RWPE2 (cell line): ENCODE results near the gene FBLN7.
A peak's percentile ranks its signal among the peaks of the same experiment; 100 is the strongest.
"Not testable (repeated sequence)": the region's sequence is repeated elsewhere in the genome, so short reads cannot be mapped to it uniquely, and the experiment has no call there.

ENCODE experiments used
- ATAC-seq: fragments of 200-7000 bp; cut with Tn5 transposase; 3 replicates; pipeline ENCODE4 v1.9.1; 2021; ENCODE audit warnings: low read depth
- DNase-seq: peaks from one replicate; pipeline ENCODE4 v3.0.0-alpha.2; 2020; ENCODE audit warnings: low spot score
- H3K27ac ChIP-seq: fragments of 450-650 bp; 2 replicates; pipeline ENCODE4 v1.5.1; 2017; ENCODE audit warnings: mild to moderate bottlenecking; ENCODE audit not compliant: poor library complexity, severe bottlenecking
- H3K27me3 ChIP-seq: fragments of 250-450 bp; sonication (Bioruptor Pico); 2 replicates; pipeline ENCODE4 v1.5.1; 2021; ENCODE audit warnings: mild to moderate bottlenecking, moderate library complexity; ENCODE audit not compliant: insufficient read depth, poor library complexity, severe bottlenecking
- H3K36me3 ChIP-seq: fragments of 250-450 bp; sonication (Bioruptor Pico); 2 replicates; pipeline ENCODE4 v1.5.1; 2020; ENCODE audit warnings: low read depth, mild to moderate bottlenecking, moderate library complexity
- H3K4me1 ChIP-seq: fragments of 250-450 bp; sonication (Bioruptor Pico); 2 replicates; pipeline ENCODE4 v1.5.1; 2021; ENCODE audit warnings: mild to moderate bottlenecking, moderate library complexity; ENCODE audit not compliant: insufficient read depth, poor library complexity, severe bottlenecking
- H3K4me3 ChIP-seq: fragments of 250-450 bp; sonication (Bioruptor Pico); 2 replicates; pipeline ENCODE4 v1.5.1; 2021; ENCODE audit warnings: mild to moderate bottlenecking, moderate library complexity; ENCODE audit not compliant: severe bottlenecking
- H3K9me3 ChIP-seq: fragments of 250-450 bp; sonication (Bioruptor Pico); 2 replicates; pipeline ENCODE4 v1.5.1; 2021; ENCODE audit warnings: mild to moderate bottlenecking, moderate library complexity; ENCODE audit not compliant: severe bottlenecking
- CTCF ChIP-seq: fragments of 450-650 bp; IDR thresholded peaks from one replicate; pipeline ENCODE4 v1.5.1; 2017; ENCODE audit warnings: mild to moderate bottlenecking, moderate library complexity; ENCODE audit not compliant: poor library complexity, severe bottlenecking

Gene FBLN7

DNA sequence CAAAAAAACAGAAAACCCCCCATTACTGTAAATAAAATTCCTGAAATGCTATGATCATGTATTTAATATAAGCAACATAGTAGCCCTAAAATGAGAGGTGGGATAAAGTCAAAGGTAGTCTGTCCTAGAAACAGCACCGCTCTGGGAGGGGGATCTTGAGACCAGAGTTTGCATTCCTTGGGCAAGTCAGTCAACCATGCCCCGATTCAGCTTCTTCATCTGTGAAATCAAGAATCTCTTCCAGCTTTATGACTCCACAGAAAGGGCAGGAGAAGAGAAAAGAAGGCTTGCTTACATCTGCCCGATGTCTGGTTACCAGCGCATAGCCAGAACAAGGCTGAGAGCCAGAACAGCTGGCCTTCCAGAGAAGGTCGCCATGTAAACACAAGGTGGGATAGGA lies 2.1 kb upstream of the FBLN7 start:
- DNase-seq (no peak), ATAC-seq (no peak)
- no peaks in the 10 kb centered on the region for H3K9me3 ChIP-seq
- H3K36me3 ChIP-seq: no peaks in the 10 kb centered on the region
- H3K27me3 ChIP-seq: peaks cover 3% of the 10 kb centered on the region
- TF ChIP-seq CTCF: no peak
- H3K4me1 ChIP-seq: peaks cover 5% of the 10 kb centered on the region
- H3K27ac ChIP-seq: no peak overlapping the region
- no peak overlapping the region for H3K4me3 ChIP-seq

DNA sequence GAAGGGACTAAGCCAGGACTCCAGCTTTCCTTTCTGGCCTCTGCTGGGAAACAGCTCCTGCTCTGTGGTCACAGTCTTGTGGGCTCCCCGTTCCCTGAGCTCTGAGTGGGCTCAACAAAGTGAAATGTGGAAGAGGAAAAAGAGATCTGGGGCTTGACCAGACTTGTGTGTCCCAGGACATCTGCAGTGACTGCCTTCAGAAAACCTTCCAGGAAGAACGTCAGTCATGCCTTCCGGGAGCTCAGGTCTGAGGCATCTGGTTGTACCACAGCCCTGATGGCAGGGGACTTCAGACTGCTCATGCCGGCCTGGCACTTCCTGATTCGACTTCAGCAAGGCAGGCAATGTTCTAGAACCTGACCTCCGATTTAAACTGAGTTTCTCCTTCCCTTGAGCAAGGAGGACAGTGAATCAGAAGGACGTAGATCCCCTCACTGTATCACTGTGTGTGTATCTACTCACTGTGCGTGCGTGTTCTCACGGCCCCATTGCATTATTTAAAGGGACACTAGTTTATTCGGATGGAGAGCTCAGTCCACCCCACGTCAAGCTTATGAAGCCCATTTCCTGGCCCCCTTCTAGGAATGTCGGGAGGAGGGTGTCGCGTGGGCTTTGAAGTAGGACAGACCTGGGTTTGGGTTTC lies 548 bp upstream of the FBLN7 start:
- peak overlapping the region; percentile 42 for H3K4me3 ChIP-seq
- no peak for DNase-seq
- peaks cover 3% of the 10 kb centered on the region for H3K27me3 ChIP-seq
- TF ChIP-seq CTCF: no peak
- no peaks in the 10 kb centered on the region for H3K36me3 ChIP-seq
- no peak overlapping the region for H3K27ac ChIP-seq
- H3K9me3 ChIP-seq: no peaks in the 10 kb centered on the region
- peaks cover 5% of the 10 kb centered on the region for H3K4me1 ChIP-seq
- peak; percentile 47; the same call in 2 of the 3 replicates for ATAC-seq

DNA sequence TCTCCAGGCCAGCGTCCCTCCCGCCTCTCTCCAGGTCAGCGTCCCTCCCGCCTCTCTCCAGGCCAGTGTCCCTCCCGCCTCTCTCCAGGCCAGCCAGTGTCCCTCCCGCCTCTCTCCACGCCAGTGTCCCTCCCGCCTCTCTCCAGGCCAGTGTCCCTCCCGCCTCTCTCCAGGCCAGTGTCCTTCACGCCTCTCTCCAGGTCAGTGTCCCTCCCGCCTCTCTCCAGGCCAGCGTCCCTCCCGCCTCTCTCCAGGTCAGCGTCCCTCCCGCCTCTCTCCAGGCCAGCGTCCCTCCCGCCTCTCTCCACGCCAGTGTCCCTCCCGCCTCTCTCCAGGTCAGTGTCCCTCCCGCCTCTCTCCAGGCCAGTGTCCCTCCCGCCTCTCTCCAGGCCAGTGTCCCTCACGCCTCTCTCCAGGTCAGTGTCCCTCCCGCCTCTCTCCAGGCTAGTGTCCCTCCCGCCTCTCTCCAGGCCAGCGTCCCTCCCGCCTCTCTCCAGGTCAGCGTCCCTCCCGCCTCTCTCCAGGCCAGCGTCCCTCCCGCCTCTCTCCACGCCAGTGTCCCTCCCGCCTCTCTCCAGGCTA lies 939 bp downstream of the FBLN7 start:
- not testable (repeated sequence) for H3K27me3 ChIP-seq, H3K4me3 ChIP-seq, ATAC-seq, H3K4me1 ChIP-seq, H3K36me3 ChIP-seq, DNase-seq, H3K27ac ChIP-seq, H3K9me3 ChIP-seq

GRCh38 chr2:112139661-112140204 lies 1.5 kb downstream of the FBLN7 start:
- ATAC-seq, H3K4me3 ChIP-seq, H3K9me3 ChIP-seq, DNase-seq, H3K4me1 ChIP-seq, H3K27ac ChIP-seq, H3K27me3 ChIP-seq, H3K36me3 ChIP-seq: not testable (repeated sequence)

- Histone ChIP-seq H3K4me1 (peaks cover 5% of the 10 kb centered on the region), H3K27ac (no peak overlapping the region), H3K27me3 (peaks cover 3% of the 10 kb centered on the region), H3K9me3 (no peaks in the 10 kb centered on the region), H3K36me3 (no peaks in the 10 kb centered on the region), H3K4me3 (no peak overlapping the region)
- ATAC-seq (no peak), DNase-seq (no peak)
- TF ChIP-seq CTCF: no peak
These were observed 2.1 kb downstream of the FBLN7 start for GRCh38 chr2:112140205-112140802.
